Left ventricle myocardium inferior (tissue), 1 donor: ENCODE measurements around the gene DLX6. TPM values are rescaled to one million over a fixed set of nuclear protein-coding genes. Genes with fewer than 3 reads are reported as not detected.

ENCODE experiments used
- DNase-seq: peaks from one replicate; pipeline ENCODE4 v3.0.0-alpha.2; 2020
- H3K27ac ChIP-seq: fragments of 200-600 bp; replicated peaks from 2 replicates; pipeline ENCODE4 v1.8.0; 2021
- H3K27me3 ChIP-seq: fragments of 200-600 bp; 2 replicates; pipeline ENCODE4 v1.8.0; 2021; ENCODE audit warnings: low read depth
- H3K36me3 ChIP-seq: fragments of 200-600 bp; 2 replicates; pipeline ENCODE4 v1.8.0; 2021
- H3K4me1 ChIP-seq: fragments of 200-600 bp; 2 replicates; pipeline ENCODE4 v1.8.0; 2021
- H3K4me3 ChIP-seq: fragments of 200-600 bp; 2 replicates; pipeline ENCODE4 v1.8.0; 2021; ENCODE audit warnings: mild to moderate bottlenecking, moderate library complexity
- H3K9me3 ChIP-seq: fragments of 200-600 bp; replicated peaks from 2 replicates; pipeline ENCODE4 v1.8.0; 2021
- CTCF ChIP-seq: fragments of 200-600 bp; IDR thresholded peaks from 2 replicates; pipeline ENCODE4 v1.8.0; 2021; ENCODE audit warnings: antibody characterized with exemption, mild to moderate bottlenecking, borderline replicate concordance
- intact Hi-C: fragments of 100-400 bp; cut with micrococcal nuclease; formaldehyde crosslinking; loops from one replicate; pipeline ENCODE4 v1.11.0; 2022
- total RNA-seq: library from RNA; stranded (reverse); fragmentation: NEBNext Ultra II Directional; extraction: Animal tissue kit (Norgen Biotek cat#: 25700); gene quantifications from one replicate; pipeline ENCODE4 v1.2.1, GENCODE V29; 2021
- donor health status: DM: no; HTN: yes; CAD: no; lungs with severe emphysema.

Gene DLX6
- total RNA-seq, 1 donor from 2014 or later = not detected

GRCh38 chr7:97009753-97010732, 4.7 kb downstream of the DLX6 start:
- no peak for DNase-seq
- no peak overlapping the region for H3K4me3 ChIP-seq
- TF ChIP-seq CTCF = no peak
- intact Hi-C loops = no loop called here
- H3K9me3 ChIP-seq = no peaks in the 10 kb centered on the region
- H3K27me3 ChIP-seq = peaks cover 100% of the 10 kb centered on the region
- H3K27ac ChIP-seq = no peak overlapping the region
- peaks cover 22% of the 10 kb centered on the region for H3K4me1 ChIP-seq
- H3K36me3 ChIP-seq = no peaks in the 10 kb centered on the region

- intact Hi-C loops = no loop called here
- no peak overlapping the region for H3K27ac ChIP-seq
- H3K4me1 ChIP-seq = peaks cover 12% of the 10 kb centered on the region
- no peak for DNase-seq
- no peaks in the 10 kb centered on the region for H3K9me3 ChIP-seq
- no peaks in the 10 kb centered on the region for H3K36me3 ChIP-seq
- H3K27me3 ChIP-seq = peaks cover 100% of the 10 kb centered on the region
- H3K4me3 ChIP-seq = no peak overlapping the region
- TF ChIP-seq CTCF = no peak
These were observed 5.8 kb downstream of the DLX6 start for GRCh38 chr7:97011104-97011503.

GRCh38 chr7:97011536-97012364, 6.4 kb downstream of the DLX6 start:
- no peak for DNase-seq
- Histone ChIP-seq H3K36me3 (no peaks in the 10 kb centered on the region), H3K4me3 (no peak overlapping the region), H3K27me3 (peaks cover 100% of the 10 kb centered on the region), H3K4me1 (peaks cover 11% of the 10 kb centered on the region), H3K27ac (no peak overlapping the region), H3K9me3 (no peaks in the 10 kb centered on the region)
- no peak for TF ChIP-seq CTCF
- intact Hi-C loops = no loop called here

- no peak overlapping the region for H3K4me3 ChIP-seq
- no peak for TF ChIP-seq CTCF
- peaks cover 14% of the 10 kb centered on the region for H3K4me1 ChIP-seq
- no peaks in the 10 kb centered on the region for H3K36me3 ChIP-seq
- H3K27me3 ChIP-seq = peaks cover 100% of the 10 kb centered on the region
- DNase-seq = no peak
- intact Hi-C loops = no loop called here
- no peak overlapping the region for H3K27ac ChIP-seq
- no peaks in the 10 kb centered on the region for H3K9me3 ChIP-seq
These were observed 7.2 kb downstream of the DLX6 start for GRCh38 chr7:97012365-97013133.

- H3K27me3 ChIP-seq = peaks cover 100% of the 10 kb centered on the region
- H3K4me3 ChIP-seq = no peak overlapping the region
- no peaks in the 10 kb centered on the region for H3K36me3 ChIP-seq
- no peaks in the 10 kb centered on the region for H3K9me3 ChIP-seq
- TF ChIP-seq CTCF = no peak
- no peak for DNase-seq
- H3K4me1 ChIP-seq = peaks cover 21% of the 10 kb centered on the region
- no peak overlapping the region for H3K27ac ChIP-seq
- intact Hi-C loops = no loop called here
These were observed 7.9 kb downstream of the DLX6 start for GRCh38 chr7:97013134-97013844.
